ENCODE measurements around the gene ZNF385B. TPM values are rescaled to one million over a fixed set of nuclear protein-coding genes. Genes with fewer than 3 reads are reported as not detected.
A peak's percentile ranks its signal among the peaks of the same experiment; 100 is the strongest.

The ZNF385B gene
- total and polyA plus RNA-seq, 5 donors from 2014 or later = not detected

DNA sequence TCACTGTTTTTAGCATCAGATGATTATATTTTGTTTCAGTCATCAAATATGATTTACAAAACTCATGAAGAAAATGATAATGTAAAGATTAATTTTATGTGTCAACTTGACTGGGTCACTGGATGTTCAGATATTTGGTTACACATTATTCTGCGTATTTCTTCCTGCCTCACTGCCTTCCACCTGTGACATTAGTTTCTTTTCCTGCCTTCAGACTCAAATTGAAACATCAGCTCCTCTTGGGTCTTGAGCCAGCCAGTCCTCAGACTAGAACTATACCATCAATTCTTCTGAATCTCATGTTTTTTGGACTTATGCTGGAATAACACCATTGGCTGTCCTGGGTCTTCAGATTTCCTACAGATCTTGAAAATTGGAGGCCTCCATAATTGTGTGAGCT, 96.7 kb downstream of the ZNF385B start:
- Histone ChIP-seq H3K27me3 (ENCODE audit: control insufficient read depth, insufficient read depth, low read length) (no peaks in the 10 kb centered on the region), H3K4me1 (ENCODE audit: control insufficient read depth, insufficient read depth, low read length, poor library complexity, severe bottlenecking) (no peaks in the 10 kb centered on the region), H3K27ac (ENCODE audit: insufficient read depth, low read length, poor library complexity, severe bottlenecking) (no peak overlapping the region), H3K4me3 (ENCODE audit: low read depth, low read length) (no peak overlapping the region), H3K9me3 (ENCODE audit: control insufficient read depth in 2 of 2, low read length in 2 of 2) (peaks cover 0 to 3% of the 10 kb centered on the region in 2 experiments), H3K36me3 (ENCODE audit: control insufficient read depth, insufficient read depth, low read length) (no peaks in the 10 kb centered on the region)
- peaks cover 7% of the 10 kb centered on the region for H3K27me3 Mint-ChIP-seq
- no peak overlapping the region for H3K4me3 Mint-ChIP-seq
- H3K4me1 Mint-ChIP-seq = no peaks in the 10 kb centered on the region
- ATAC-seq (ENCODE audit: low read depth in 2 of 2) = no peak
- H3K27ac Mint-ChIP-seq = no peak overlapping the region
- DNase-seq = no peak
- H3K36me3 Mint-ChIP-seq = no peaks in the 10 kb centered on the region
- H3K9me3 Mint-ChIP-seq = peaks cover 0 to 7% (median 2%) of the 10 kb centered on the region in 7 donors

- Histone ChIP-seq H3K36me3 (ENCODE audit: control insufficient read depth, insufficient read depth, low read length) (no peaks in the 10 kb centered on the region), H3K9me3 (ENCODE audit: control insufficient read depth in 2 of 2, low read length in 2 of 2) (no peaks in the 10 kb centered on the region), H3K27me3 (ENCODE audit: control insufficient read depth, insufficient read depth, low read length) (no peaks in the 10 kb centered on the region), H3K4me3 (ENCODE audit: low read depth, low read length) (no peak overlapping the region), H3K27ac (ENCODE audit: insufficient read depth, low read length, poor library complexity, severe bottlenecking) (no peak overlapping the region), H3K4me1 (ENCODE audit: control insufficient read depth, insufficient read depth, low read length, poor library complexity, severe bottlenecking) (no peaks in the 10 kb centered on the region)
- no peaks in the 10 kb centered on the region for H3K4me1 Mint-ChIP-seq
- peaks cover 0 to 3% (median 1%) of the 10 kb centered on the region in 7 donors for H3K9me3 Mint-ChIP-seq
- H3K36me3 Mint-ChIP-seq = no peaks in the 10 kb centered on the region
- no peak overlapping the region for H3K27ac Mint-ChIP-seq
- H3K27me3 Mint-ChIP-seq = no peaks in the 10 kb centered on the region
- DNase-seq (no peak), ATAC-seq (ENCODE audit: low read depth in 2 of 2) (no peak)
- no peak overlapping the region for H3K4me3 Mint-ChIP-seq
These were observed 102.8 kb downstream of the ZNF385B start for GRCh38 chr2:179758636-179759035.

- ATAC-seq (ENCODE audit: low read depth in 2 of 2) (no peak), DNase-seq (peak in 1 of 3 donors; percentile 14)
- Histone ChIP-seq H3K4me3 (ENCODE audit: low read depth, low read length) (no peak overlapping the region), H3K27ac (ENCODE audit: insufficient read depth, low read length, poor library complexity, severe bottlenecking) (no peak overlapping the region), H3K9me3 (ENCODE audit: control insufficient read depth in 2 of 2, low read length in 2 of 2) (no peaks in the 10 kb centered on the region), H3K36me3 (ENCODE audit: control insufficient read depth, insufficient read depth, low read length) (no peaks in the 10 kb centered on the region), H3K4me1 (ENCODE audit: control insufficient read depth, insufficient read depth, low read length, poor library complexity, severe bottlenecking) (no peaks in the 10 kb centered on the region), H3K27me3 (ENCODE audit: control insufficient read depth, insufficient read depth, low read length) (no peaks in the 10 kb centered on the region)
- H3K9me3 Mint-ChIP-seq = no peaks in the 10 kb centered on the region
- no peak overlapping the region for H3K27ac Mint-ChIP-seq
- peaks cover 4% of the 10 kb centered on the region for H3K27me3 Mint-ChIP-seq
- H3K4me3 Mint-ChIP-seq = no peak overlapping the region
- no peaks in the 10 kb centered on the region for H3K36me3 Mint-ChIP-seq
- no peaks in the 10 kb centered on the region for H3K4me1 Mint-ChIP-seq
These were observed 110.1 kb downstream of the ZNF385B start for GRCh38 chr2:179751163-179751809.

DNA sequence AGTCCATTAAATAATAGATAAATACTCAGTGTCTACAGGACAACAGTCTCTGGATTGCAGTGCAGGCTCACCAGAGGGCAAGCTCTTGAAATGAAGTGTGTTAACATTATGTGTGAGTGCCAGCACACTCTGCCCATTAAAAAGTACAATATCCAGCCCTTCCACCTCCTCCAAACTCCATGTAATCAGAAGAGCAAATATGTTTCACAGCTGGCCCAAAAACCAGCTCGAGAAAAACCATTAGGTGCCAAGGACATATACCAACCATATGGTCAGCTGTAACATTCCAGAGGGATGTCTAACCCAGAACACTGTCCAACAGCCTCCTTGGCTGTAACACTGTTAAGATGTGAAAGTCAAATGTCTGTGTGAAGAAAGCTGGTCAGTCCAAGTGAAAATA, 112.2 kb downstream of the ZNF385B start:
- Mint-ChIP-seq H3K27me3 (peaks cover 4% of the 10 kb centered on the region), H3K9me3 (no peaks in the 10 kb centered on the region), H3K27ac (no peak overlapping the region), H3K36me3 (no peaks in the 10 kb centered on the region), H3K4me1 (no peaks in the 10 kb centered on the region), H3K4me3 (no peak overlapping the region)
- Histone ChIP-seq H3K27ac (ENCODE audit: insufficient read depth, low read length, poor library complexity, severe bottlenecking) (no peak overlapping the region), H3K36me3 (ENCODE audit: control insufficient read depth, insufficient read depth, low read length) (no peaks in the 10 kb centered on the region), H3K4me3 (ENCODE audit: low read depth, low read length) (no peak overlapping the region), H3K9me3 (ENCODE audit: control insufficient read depth in 2 of 2, low read length in 2 of 2) (no peaks in the 10 kb centered on the region), H3K4me1 (ENCODE audit: control insufficient read depth, insufficient read depth, low read length, poor library complexity, severe bottlenecking) (no peaks in the 10 kb centered on the region), H3K27me3 (ENCODE audit: control insufficient read depth, insufficient read depth, low read length) (peaks cover 3% of the 10 kb centered on the region)
- no peak for DNase-seq
- ATAC-seq (ENCODE audit: low read depth in 2 of 2) = no peak

DNA sequence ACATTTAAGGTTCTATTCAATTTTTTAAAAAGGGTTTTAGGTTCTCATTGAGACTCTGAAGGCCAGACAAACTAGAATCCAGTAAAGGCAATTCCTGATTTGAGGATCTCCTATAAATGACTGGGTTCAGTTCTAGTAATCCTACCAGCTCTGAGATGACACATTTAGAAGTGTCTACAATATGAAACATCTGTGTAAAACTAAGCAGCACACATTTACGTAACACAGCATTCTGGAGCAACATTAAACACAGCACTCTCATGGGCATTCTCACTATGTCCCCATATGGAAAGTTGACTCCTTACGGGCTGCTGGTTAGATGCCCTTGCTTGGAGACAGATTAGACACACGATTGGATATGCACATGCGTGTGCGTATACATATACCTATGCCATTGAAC, 114.4 kb downstream of the ZNF385B start:
- Histone ChIP-seq H3K4me3 (ENCODE audit: low read depth, low read length) (no peak overlapping the region), H3K36me3 (ENCODE audit: control insufficient read depth, insufficient read depth, low read length) (no peaks in the 10 kb centered on the region), H3K9me3 (ENCODE audit: control insufficient read depth in 2 of 2, low read length in 2 of 2) (no peaks in the 10 kb centered on the region), H3K27ac (ENCODE audit: insufficient read depth, low read length, poor library complexity, severe bottlenecking) (no peak overlapping the region), H3K27me3 (ENCODE audit: control insufficient read depth, insufficient read depth, low read length) (peaks cover 3% of the 10 kb centered on the region), H3K4me1 (ENCODE audit: control insufficient read depth, insufficient read depth, low read length, poor library complexity, severe bottlenecking) (no peaks in the 10 kb centered on the region)
- H3K4me1 Mint-ChIP-seq = no peaks in the 10 kb centered on the region
- H3K36me3 Mint-ChIP-seq = no peaks in the 10 kb centered on the region
- no peaks in the 10 kb centered on the region for H3K9me3 Mint-ChIP-seq
- ATAC-seq (ENCODE audit: low read depth in 2 of 2) (no peak), DNase-seq (no peak)
- H3K27ac Mint-ChIP-seq = no peak overlapping the region
- H3K27me3 Mint-ChIP-seq = peaks cover 4% of the 10 kb centered on the region
- H3K4me3 Mint-ChIP-seq = no peak overlapping the region

GRCh38 chr2:179745635-179746256, 115.7 kb downstream of the ZNF385B start:
- Mint-ChIP-seq H3K4me1 (no peaks in the 10 kb centered on the region), H3K4me3 (no peak overlapping the region)
- DNase-seq = no peak

GRCh38 chr2:179744401-179744800, 117.0 kb downstream of the ZNF385B start:
- no peak for DNase-seq

More at GRCh38 chr2:179745635-179746256, 115.7 kb downstream of the ZNF385B start:
- Mint-ChIP-seq H3K27me3 (no peaks in the 10 kb centered on the region), H3K27ac (peak overlapping the region in 1 of 3 donors; percentile 30), H3K36me3 (no peaks in the 10 kb centered on the region), H3K9me3 (no peaks in the 10 kb centered on the region)
- Histone ChIP-seq H3K4me3 (ENCODE audit: low read depth, low read length) (no peak overlapping the region), H3K9me3 (ENCODE audit: control insufficient read depth in 2 of 2, low read length in 2 of 2) (no peaks in the 10 kb centered on the region), H3K4me1 (ENCODE audit: control insufficient read depth, insufficient read depth, low read length, poor library complexity, severe bottlenecking) (no peaks in the 10 kb centered on the region), H3K27ac (ENCODE audit: insufficient read depth, low read length, poor library complexity, severe bottlenecking) (no peak overlapping the region), H3K36me3 (ENCODE audit: control insufficient read depth, insufficient read depth, low read length) (no peaks in the 10 kb centered on the region), H3K27me3 (ENCODE audit: control insufficient read depth, insufficient read depth, low read length) (peaks cover 3% of the 10 kb centered on the region)
- ATAC-seq (ENCODE audit: low read depth in 2 of 2) = no peak

GRCh38 chr2:179741317-179741716, 120.1 kb downstream of the ZNF385B start:
- Histone ChIP-seq H3K27ac (ENCODE audit: insufficient read depth, low read length, poor library complexity, severe bottlenecking) (no peak overlapping the region), H3K27me3 (ENCODE audit: control insufficient read depth, insufficient read depth, low read length) (peaks cover 3% of the 10 kb centered on the region), H3K9me3 (ENCODE audit: control insufficient read depth in 2 of 2, low read length in 2 of 2) (no peaks in the 10 kb centered on the region), H3K36me3 (ENCODE audit: control insufficient read depth, insufficient read depth, low read length) (no peaks in the 10 kb centered on the region), H3K4me3 (ENCODE audit: low read depth, low read length) (no peak overlapping the region), H3K4me1 (ENCODE audit: control insufficient read depth, insufficient read depth, low read length, poor library complexity, severe bottlenecking) (no peaks in the 10 kb centered on the region)
- DNase-seq (no peak), ATAC-seq (ENCODE audit: low read depth in 2 of 2) (no peak)
- no peak overlapping the region for H3K27ac Mint-ChIP-seq
- no peaks in the 10 kb centered on the region for H3K9me3 Mint-ChIP-seq
- no peak overlapping the region for H3K4me3 Mint-ChIP-seq
- peaks cover 6% of the 10 kb centered on the region for H3K27me3 Mint-ChIP-seq
- no peaks in the 10 kb centered on the region for H3K4me1 Mint-ChIP-seq
- H3K36me3 Mint-ChIP-seq = no peaks in the 10 kb centered on the region

More at GRCh38 chr2:179744401-179744800, 117.0 kb downstream of the ZNF385B start:
- Histone ChIP-seq H3K4me3 (ENCODE audit: low read depth, low read length) (no peak overlapping the region), H3K9me3 (ENCODE audit: control insufficient read depth in 2 of 2, low read length in 2 of 2) (no peaks in the 10 kb centered on the region), H3K36me3 (ENCODE audit: control insufficient read depth, insufficient read depth, low read length) (no peaks in the 10 kb centered on the region), H3K4me1 (ENCODE audit: control insufficient read depth, insufficient read depth, low read length, poor library complexity, severe bottlenecking) (no peaks in the 10 kb centered on the region), H3K27me3 (ENCODE audit: control insufficient read depth, insufficient read depth, low read length) (peaks cover 3% of the 10 kb centered on the region), H3K27ac (ENCODE audit: insufficient read depth, low read length, poor library complexity, severe bottlenecking) (no peak overlapping the region)
- no peak for ATAC-seq (ENCODE audit: low read depth in 2 of 2)
- H3K27me3 Mint-ChIP-seq = peaks cover 6% of the 10 kb centered on the region
- no peaks in the 10 kb centered on the region for H3K4me1 Mint-ChIP-seq
- no peak overlapping the region for H3K27ac Mint-ChIP-seq
- H3K9me3 Mint-ChIP-seq = no peaks in the 10 kb centered on the region
- no peaks in the 10 kb centered on the region for H3K36me3 Mint-ChIP-seq
- no peak overlapping the region for H3K4me3 Mint-ChIP-seq
